Measurements from ENCODE around the gene PEMT. TPM values are rescaled to one million over a fixed set of nuclear protein-coding genes. Genes with fewer than 3 reads are reported as not detected.

PEMT gene
- total RNA-seq, 3 donors from 2014 or later (not counting 1 experiment from before 2014, with no cell fraction given): 10.3 to 13.6 (median 12.6) TPM

- H3K27me3 ChIP-seq (ENCODE audit: control insufficient read depth, insufficient read depth, low read length): no peaks in the 10 kb centered on the region
- ATAC-seq (no peak), DNase-seq (no peak)
- H3K27ac ChIP-seq (ENCODE audit: low read length): no peak overlapping the region
- WGBS (ENCODE audit: insufficient coverage): 100% methylated on average over 3 of the region's 3 CpGs
- no peaks in the 10 kb centered on the region for H3K36me3 Mint-ChIP-seq
- H3K9me3 ChIP-seq (ENCODE audit: control insufficient read depth, insufficient read depth, low read length): no peaks in the 10 kb centered on the region
- no peak overlapping the region for H3K4me3 ChIP-seq (ENCODE audit: low read length)
- intact Hi-C loops (cut with micrococcal nuclease): no loop called here
- no peaks in the 10 kb centered on the region for H3K27me3 Mint-ChIP-seq (ENCODE audit: low read depth in 2 of 2)
- no peaks in the 10 kb centered on the region for H3K4me1 Mint-ChIP-seq
- no peak for TF ChIP-seq CTCF (IDR thresholded peaks at IDR 0.05)
- H3K9me3 Mint-ChIP-seq: no peaks in the 10 kb centered on the region
- H3K27ac Mint-ChIP-seq: no peak overlapping the region
- no peak overlapping the region for H3K4me3 Mint-ChIP-seq
- no peaks in the 10 kb centered on the region for H3K4me1 ChIP-seq (ENCODE audit: control insufficient read depth, insufficient read depth, low read length)
- H3K36me3 ChIP-seq (ENCODE audit: control insufficient read depth, insufficient read depth, low read length): no peaks in the 10 kb centered on the region
These were observed 57.5 kb downstream of the PEMT start for GRCh38 chr17:17533901-17534441.

- DNase-seq: no peak
- intact Hi-C loops (cut with micrococcal nuclease): no loop called here
- H3K27me3 ChIP-seq (ENCODE audit: control insufficient read depth, insufficient read depth, low read length): no peaks in the 10 kb centered on the region
- Mint-ChIP-seq H3K27ac (no peak overlapping the region), H3K36me3 (no peaks in the 10 kb centered on the region), H3K9me3 (no peaks in the 10 kb centered on the region), H3K4me1 (no peaks in the 10 kb centered on the region), H3K4me3 (no peak overlapping the region), H3K27me3 (ENCODE audit: low read depth in 2 of 2) (no peaks in the 10 kb centered on the region)
- no peak overlapping the region for H3K4me3 ChIP-seq (ENCODE audit: low read length)
- H3K36me3 ChIP-seq (ENCODE audit: control insufficient read depth, insufficient read depth, low read length): no peaks in the 10 kb centered on the region
- no peaks in the 10 kb centered on the region for H3K9me3 ChIP-seq (ENCODE audit: control insufficient read depth, insufficient read depth, low read length)
- no peak overlapping the region for H3K27ac ChIP-seq (ENCODE audit: low read length)
- TF ChIP-seq CTCF (IDR thresholded peaks at IDR 0.05): no peak
- no CpG with 5 or more reads among the region's 1 CpG for WGBS (ENCODE audit: insufficient coverage)
- no peaks in the 10 kb centered on the region for H3K4me1 ChIP-seq (ENCODE audit: control insufficient read depth, insufficient read depth, low read length)
- no peak for ATAC-seq
These were observed 58.5 kb downstream of the PEMT start for GRCh38 chr17:17532991-17533390.

GRCh38 chr17:17531156-17531555 lies 60.4 kb downstream of the PEMT start:
- intact Hi-C loops (cut with micrococcal nuclease): no loop called here
- H3K4me3 Mint-ChIP-seq: no peak overlapping the region
- H3K9me3 Mint-ChIP-seq: no peaks in the 10 kb centered on the region
- ATAC-seq (no peak), DNase-seq (no peak)
- no peak for TF ChIP-seq CTCF (IDR thresholded peaks at IDR 0.05)
- H3K27me3 Mint-ChIP-seq (ENCODE audit: low read depth in 2 of 2): no peaks in the 10 kb centered on the region
- H3K4me3 ChIP-seq (ENCODE audit: low read length): no peak overlapping the region
- no peak overlapping the region for H3K27ac ChIP-seq (ENCODE audit: low read length)
- H3K4me1 Mint-ChIP-seq: no peaks in the 10 kb centered on the region
- H3K36me3 ChIP-seq (ENCODE audit: control insufficient read depth, insufficient read depth, low read length): no peaks in the 10 kb centered on the region
- H3K27ac Mint-ChIP-seq: no peak overlapping the region
- no peaks in the 10 kb centered on the region for H3K27me3 ChIP-seq (ENCODE audit: control insufficient read depth, insufficient read depth, low read length)
- no peaks in the 10 kb centered on the region for H3K9me3 ChIP-seq (ENCODE audit: control insufficient read depth, insufficient read depth, low read length)
- no peaks in the 10 kb centered on the region for H3K4me1 ChIP-seq (ENCODE audit: control insufficient read depth, insufficient read depth, low read length)
- H3K36me3 Mint-ChIP-seq: no peaks in the 10 kb centered on the region
- WGBS (ENCODE audit: insufficient coverage): 86% methylated on average over 4 of the region's 4 CpGs

Data from natural killer cell (primary cell).